Measurements from ENCODE around the gene SSTR4. TPM values are rescaled to one million over a fixed set of nuclear protein-coding genes. Genes with fewer than 3 reads are reported as not detected.

SSTR4 gene
- total RNA-seq, 1 donor from 2014 or later = not detected

GRCh38 chr20:23061734-23062561 is 26.8 kb downstream of the SSTR4 start:
- Histone ChIP-seq H3K4me1 (ENCODE audit: control insufficient read depth in 3 of 3, insufficient read depth in 3 of 3, low read length in 3 of 3) (peaks cover 21 to 38% (median 27%) of the 10 kb centered on the region in 3 donors), H3K27ac (ENCODE audit: low read depth, low read length) (peak overlapping the region; percentile 70), H3K36me3 (ENCODE audit: control insufficient read depth in 3 of 3, insufficient read depth in 3 of 3, low read length in 3 of 3) (no peaks in the 10 kb centered on the region), H3K9me3 (ENCODE audit: control insufficient read depth in 3 of 3, low read length in 3 of 3) (no peaks in the 10 kb centered on the region), H3K27me3 (ENCODE audit: control insufficient read depth in 3 of 3, insufficient read depth in 3 of 3, low read length in 3 of 3) (no peaks in the 10 kb centered on the region), H3K4me3 (ENCODE audit: low read length in 3 of 3) (peak overlapping the region in 2 of 3 donors; percentile 33 to 39), H3K9ac (ENCODE audit: low read depth in 1 of 3, low read length in 3 of 3) (peak overlapping the region in 2 of 3 donors; percentile 19 to 25)

- Histone ChIP-seq H3K27ac (ENCODE audit: low read depth, low read length) (peak overlapping the region; percentile 70), H3K36me3 (ENCODE audit: control insufficient read depth in 3 of 3, insufficient read depth in 3 of 3, low read length in 3 of 3) (no peaks in the 10 kb centered on the region), H3K4me3 (ENCODE audit: low read length in 3 of 3) (no peak overlapping the region), H3K27me3 (ENCODE audit: control insufficient read depth in 3 of 3, insufficient read depth in 3 of 3, low read length in 3 of 3) (no peaks in the 10 kb centered on the region), H3K4me1 (ENCODE audit: control insufficient read depth in 3 of 3, insufficient read depth in 3 of 3, low read length in 3 of 3) (peaks cover 21 to 38% (median 27%) of the 10 kb centered on the region in 3 donors), H3K9me3 (ENCODE audit: control insufficient read depth in 3 of 3, low read length in 3 of 3) (no peaks in the 10 kb centered on the region), H3K9ac (ENCODE audit: low read depth in 1 of 3, low read length in 3 of 3) (no peak overlapping the region)
Measured at GRCh38 chr20:23062632-23063031, 27.5 kb downstream of the SSTR4 start.

- Histone ChIP-seq H3K27ac (ENCODE audit: low read depth, low read length) (no peak overlapping the region), H3K4me3 (ENCODE audit: low read length in 3 of 3) (no peak overlapping the region), H3K27me3 (ENCODE audit: control insufficient read depth in 3 of 3, insufficient read depth in 3 of 3, low read length in 3 of 3) (no peaks in the 10 kb centered on the region), H3K36me3 (ENCODE audit: control insufficient read depth in 3 of 3, insufficient read depth in 3 of 3, low read length in 3 of 3) (no peaks in the 10 kb centered on the region), H3K9ac (ENCODE audit: low read depth in 1 of 3, low read length in 3 of 3) (no peak overlapping the region), H3K9me3 (ENCODE audit: control insufficient read depth in 3 of 3, low read length in 3 of 3) (no peaks in the 10 kb centered on the region), H3K4me1 (ENCODE audit: control insufficient read depth in 3 of 3, insufficient read depth in 3 of 3, low read length in 3 of 3) (peaks cover 21 to 38% (median 27%) of the 10 kb centered on the region in 3 donors)
Measured at GRCh38 chr20:23063168-23063567, 28.1 kb downstream of the SSTR4 start.

GRCh38 chr20:23063581-23063980 is 28.5 kb downstream of the SSTR4 start:
- Histone ChIP-seq H3K4me3 (ENCODE audit: low read length in 3 of 3) (no peak overlapping the region), H3K27me3 (ENCODE audit: control insufficient read depth in 3 of 3, insufficient read depth in 3 of 3, low read length in 3 of 3) (no peaks in the 10 kb centered on the region), H3K4me1 (ENCODE audit: control insufficient read depth in 3 of 3, insufficient read depth in 3 of 3, low read length in 3 of 3) (peaks cover 21 to 38% (median 27%) of the 10 kb centered on the region in 3 donors), H3K9ac (ENCODE audit: low read depth in 1 of 3, low read length in 3 of 3) (no peak overlapping the region), H3K9me3 (ENCODE audit: control insufficient read depth in 3 of 3, low read length in 3 of 3) (no peaks in the 10 kb centered on the region), H3K36me3 (ENCODE audit: control insufficient read depth in 3 of 3, insufficient read depth in 3 of 3, low read length in 3 of 3) (no peaks in the 10 kb centered on the region), H3K27ac (ENCODE audit: low read depth, low read length) (no peak overlapping the region)

GRCh38 chr20:23065266-23066201 is 30.4 kb downstream of the SSTR4 start:
- H3K9me3 ChIP-seq (ENCODE audit: control insufficient read depth in 3 of 3, low read length in 3 of 3) = no peaks in the 10 kb centered on the region
- no peak overlapping the region for H3K9ac ChIP-seq (ENCODE audit: low read depth in 1 of 3, low read length in 3 of 3)
- peaks cover 21 to 29% (median 23%) of the 10 kb centered on the region in 3 donors for H3K4me1 ChIP-seq (ENCODE audit: control insufficient read depth in 3 of 3, insufficient read depth in 3 of 3, low read length in 3 of 3)
- H3K27ac ChIP-seq (ENCODE audit: low read depth, low read length) = no peak overlapping the region
- no peaks in the 10 kb centered on the region for H3K27me3 ChIP-seq (ENCODE audit: control insufficient read depth in 3 of 3, insufficient read depth in 3 of 3, low read length in 3 of 3)
- no peak overlapping the region for H3K4me3 ChIP-seq (ENCODE audit: low read length in 3 of 3)
- H3K36me3 ChIP-seq (ENCODE audit: control insufficient read depth in 3 of 3, insufficient read depth in 3 of 3, low read length in 3 of 3) = no peaks in the 10 kb centered on the region

GRCh38 chr20:23066772-23067171 is 31.7 kb downstream of the SSTR4 start:
- Histone ChIP-seq H3K36me3 (ENCODE audit: control insufficient read depth in 3 of 3, insufficient read depth in 3 of 3, low read length in 3 of 3) (no peaks in the 10 kb centered on the region), H3K4me3 (ENCODE audit: low read length in 3 of 3) (no peak overlapping the region), H3K4me1 (ENCODE audit: control insufficient read depth in 3 of 3, insufficient read depth in 3 of 3, low read length in 3 of 3) (peaks cover 10 to 17% (median 12%) of the 10 kb centered on the region in 3 donors), H3K27ac (ENCODE audit: low read depth, low read length) (no peak overlapping the region), H3K9me3 (ENCODE audit: control insufficient read depth in 3 of 3, low read length in 3 of 3) (no peaks in the 10 kb centered on the region), H3K27me3 (ENCODE audit: control insufficient read depth in 3 of 3, insufficient read depth in 3 of 3, low read length in 3 of 3) (no peaks in the 10 kb centered on the region), H3K9ac (ENCODE audit: low read depth in 1 of 3, low read length in 3 of 3) (no peak overlapping the region)

- H3K36me3 ChIP-seq (ENCODE audit: control insufficient read depth in 3 of 3, insufficient read depth in 3 of 3, low read length in 3 of 3) = no peaks in the 10 kb centered on the region
Measured at GRCh38 chr20:23068283-23068682, 33.2 kb downstream of the SSTR4 start.

GRCh38 chr20:23069108-23069507 is 34.0 kb downstream of the SSTR4 start:
- Histone ChIP-seq H3K4me1 (ENCODE audit: control insufficient read depth in 3 of 3, insufficient read depth in 3 of 3, low read length in 3 of 3) (no peaks in the 10 kb centered on the region), H3K36me3 (ENCODE audit: control insufficient read depth in 3 of 3, insufficient read depth in 3 of 3, low read length in 3 of 3) (no peaks in the 10 kb centered on the region), H3K4me3 (ENCODE audit: low read length in 3 of 3) (no peak overlapping the region), H3K27me3 (ENCODE audit: control insufficient read depth in 3 of 3, insufficient read depth in 3 of 3, low read length in 3 of 3) (no peaks in the 10 kb centered on the region), H3K9me3 (ENCODE audit: control insufficient read depth in 3 of 3, low read length in 3 of 3) (no peaks in the 10 kb centered on the region), H3K9ac (ENCODE audit: low read depth in 1 of 3, low read length in 3 of 3) (no peak overlapping the region), H3K27ac (ENCODE audit: low read depth, low read length) (no peak overlapping the region)

More at GRCh38 chr20:23068283-23068682, 33.2 kb downstream of the SSTR4 start:
- no peak overlapping the region for H3K9ac ChIP-seq (ENCODE audit: low read depth in 1 of 3, low read length in 3 of 3)
- no peaks in the 10 kb centered on the region for H3K9me3 ChIP-seq (ENCODE audit: control insufficient read depth in 3 of 3, low read length in 3 of 3)
- H3K4me3 ChIP-seq (ENCODE audit: low read length in 3 of 3) = no peak overlapping the region
- H3K4me1 ChIP-seq (ENCODE audit: control insufficient read depth in 3 of 3, insufficient read depth in 3 of 3, low read length in 3 of 3) = peaks cover 0 to 5% (median 0%) of the 10 kb centered on the region in 3 donors
- no peak overlapping the region for H3K27ac ChIP-seq (ENCODE audit: low read depth, low read length)
- H3K27me3 ChIP-seq (ENCODE audit: control insufficient read depth in 3 of 3, insufficient read depth in 3 of 3, low read length in 3 of 3) = no peaks in the 10 kb centered on the region

GRCh38 chr20:23071398-23071797 is 36.3 kb downstream of the SSTR4 start:
- Histone ChIP-seq H3K9ac (ENCODE audit: low read depth in 1 of 3, low read length in 3 of 3) (no peak overlapping the region), H3K4me1 (ENCODE audit: control insufficient read depth in 3 of 3, insufficient read depth in 3 of 3, low read length in 3 of 3) (no peaks in the 10 kb centered on the region), H3K27me3 (ENCODE audit: control insufficient read depth in 3 of 3, insufficient read depth in 3 of 3, low read length in 3 of 3) (no peaks in the 10 kb centered on the region), H3K27ac (ENCODE audit: low read depth, low read length) (no peak overlapping the region), H3K9me3 (ENCODE audit: control insufficient read depth in 3 of 3, low read length in 3 of 3) (no peaks in the 10 kb centered on the region), H3K4me3 (ENCODE audit: low read length in 3 of 3) (no peak overlapping the region), H3K36me3 (ENCODE audit: control insufficient read depth in 3 of 3, insufficient read depth in 3 of 3, low read length in 3 of 3) (peaks cover 0 to 3% (median 0%) of the 10 kb centered on the region in 3 donors)

All from skeletal muscle tissue (tissue), 4 donors.